Left kidney (tissue), 2 donors: ENCODE measurements around the gene UAP1L1. TPM values are rescaled to one million over a fixed set of nuclear protein-coding genes. Genes with fewer than 3 reads are reported as not detected.

Experiments used
- DNase-seq: peaks from one replicate; pipeline ENCODE4 v3.0.0-alpha.2; 2013
- polyA plus RNA-seq: library from polyadenylated mRNA; unstranded; fragments of 120-200 nt; gene quantifications from one replicate; pipeline ENCODE4 v1.2.1, GENCODE V29; 2013; ENCODE audit not compliant: insufficient read length

The UAP1L1 gene
- polyA plus RNA-seq, 1 donor = 6.9 TPM

DNA sequence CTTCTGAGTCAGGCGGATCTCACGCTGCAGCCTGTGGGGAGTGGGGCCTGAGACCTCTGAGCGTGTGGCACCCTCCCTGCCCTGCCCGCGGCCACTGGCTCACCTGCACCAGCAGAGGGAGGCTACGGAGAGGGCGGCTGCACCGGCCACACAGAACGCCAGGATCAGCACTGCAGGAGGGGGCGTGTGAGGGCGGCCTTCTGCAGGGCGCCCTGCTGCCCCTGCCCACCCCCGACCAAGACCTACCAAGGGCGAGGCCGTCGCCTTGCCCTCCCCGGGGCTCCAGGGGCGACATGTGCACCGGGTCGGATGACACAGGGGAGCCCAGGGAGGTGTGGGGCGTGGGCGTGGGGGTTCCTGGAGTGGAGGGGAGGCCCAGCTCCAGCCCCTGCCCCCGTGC is 36.7 kb upstream of the UAP1L1 start:
- DNase-seq = no peak

DNA sequence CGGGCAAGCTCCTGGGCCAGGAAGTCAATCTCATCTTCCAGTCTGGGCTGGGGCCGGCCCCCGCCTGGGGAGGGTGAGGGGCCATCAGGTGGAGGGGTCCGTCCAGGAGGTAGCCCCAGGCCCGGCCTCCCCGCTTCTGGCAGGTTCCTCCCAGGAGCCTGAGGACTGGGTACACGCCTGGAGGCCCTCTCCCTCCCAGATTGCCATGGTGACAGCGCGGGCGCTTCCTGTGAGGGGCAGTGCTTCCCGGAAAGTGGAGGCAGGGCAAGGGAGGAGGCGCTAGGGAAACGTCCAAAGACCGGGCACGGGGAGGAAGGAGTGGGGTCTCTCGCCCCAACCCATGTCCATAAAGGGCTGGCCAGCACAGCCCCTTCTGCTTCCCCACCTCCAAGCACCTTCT is 36.2 kb upstream of the UAP1L1 start:
- DNase-seq = no peak

DNA sequence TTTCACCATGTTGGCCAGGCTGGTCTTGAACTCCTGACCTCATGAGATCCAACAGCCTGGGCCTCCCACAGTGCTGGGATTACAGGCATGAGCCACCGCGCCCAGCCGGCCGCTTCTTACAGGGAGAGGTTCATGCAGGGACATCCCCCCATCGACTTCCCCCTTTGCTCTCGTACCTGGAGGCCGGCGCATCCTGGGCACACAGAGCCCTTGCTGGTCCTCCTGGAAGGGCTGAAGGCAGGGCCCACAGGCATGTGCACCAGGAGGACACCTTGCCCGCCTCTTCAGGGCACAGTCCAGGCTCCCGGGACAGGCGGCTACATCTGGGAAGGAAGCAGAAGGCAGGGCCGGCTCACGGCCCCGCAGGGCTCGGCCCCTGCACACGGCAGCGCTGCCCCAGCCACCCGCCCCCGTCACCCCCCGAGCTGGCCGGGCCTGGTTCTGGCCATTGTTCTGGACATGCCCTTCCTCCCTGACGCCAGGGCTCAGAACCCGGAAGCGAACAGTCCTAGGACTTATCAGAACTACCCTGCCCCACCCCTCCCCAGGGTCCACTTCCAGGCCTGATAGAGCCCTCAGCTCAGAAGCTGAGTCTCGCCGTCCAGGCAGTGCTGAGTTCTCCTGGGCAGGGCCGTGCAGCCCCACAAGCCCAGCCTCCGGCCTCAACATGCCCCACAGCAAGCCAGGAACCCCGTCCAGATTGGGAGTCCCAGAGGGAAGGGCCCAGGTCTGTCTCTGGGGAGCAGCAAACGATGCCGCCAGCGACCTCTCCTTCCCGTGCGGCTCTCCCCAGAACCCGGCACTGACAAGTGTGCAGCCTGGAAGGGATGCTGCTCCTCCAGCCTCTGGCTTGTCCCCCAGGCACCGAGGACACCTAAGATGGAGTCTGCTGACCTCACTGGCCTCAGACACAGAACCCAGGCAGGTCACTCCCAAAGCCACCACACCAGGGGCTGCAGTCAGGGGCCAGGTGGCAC is 34.3 kb upstream of the UAP1L1 start:
- DNase-seq = no peak

DNA sequence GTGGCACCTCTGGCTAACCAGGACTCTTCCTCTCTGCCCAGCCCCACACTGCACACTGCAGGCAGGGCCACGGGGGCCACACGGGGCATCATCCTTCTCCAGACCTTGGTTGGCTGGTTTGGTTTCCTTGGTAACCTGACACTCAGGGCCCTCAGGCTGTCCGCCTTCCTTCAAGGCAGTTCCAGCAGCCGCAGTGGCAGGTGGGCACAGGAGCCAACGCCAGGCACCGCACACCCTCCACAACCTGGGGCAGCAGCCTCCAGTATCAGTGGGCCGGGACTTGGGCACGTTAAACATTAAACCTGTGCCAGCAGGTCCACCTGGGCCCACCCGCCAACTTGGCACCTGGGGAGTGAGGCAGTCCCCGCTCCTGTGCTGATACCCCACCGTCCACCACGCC is 33.3 kb upstream of the UAP1L1 start:
- DNase-seq = no peak

DNA sequence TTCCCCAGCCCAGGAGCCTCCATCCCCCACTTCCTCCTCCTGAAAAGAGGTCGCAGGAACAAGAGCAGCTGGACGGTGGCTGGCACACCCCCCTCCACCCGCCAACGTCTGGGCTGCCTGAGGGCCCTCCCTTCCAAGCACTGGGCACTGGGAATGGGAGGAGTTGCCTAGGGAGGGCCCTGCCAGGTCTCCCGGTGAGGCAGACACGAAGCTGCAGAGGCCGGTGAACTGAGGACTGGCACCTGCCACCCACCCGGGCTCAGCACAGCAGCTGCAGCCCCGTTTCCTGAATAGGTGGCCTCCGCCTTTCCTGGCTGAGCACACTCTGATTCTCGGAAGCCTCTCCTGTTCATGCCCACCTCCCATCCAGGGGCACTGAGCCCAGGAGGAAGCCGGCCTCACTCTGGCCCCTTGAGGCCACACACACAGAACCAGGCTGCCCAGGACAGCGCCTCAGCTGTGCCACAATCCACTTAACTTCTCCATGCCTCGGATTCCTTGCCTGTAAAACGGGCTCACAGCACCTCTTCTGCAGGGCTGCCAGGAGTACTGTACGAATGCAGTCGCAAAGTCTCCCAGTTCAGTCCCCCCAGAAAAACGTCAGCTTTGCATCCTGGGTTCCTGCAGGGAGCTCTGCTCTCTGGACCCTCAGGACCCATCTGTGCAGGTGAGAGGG is 32.7 kb upstream of the UAP1L1 start:
- DNase-seq = no peak

DNA sequence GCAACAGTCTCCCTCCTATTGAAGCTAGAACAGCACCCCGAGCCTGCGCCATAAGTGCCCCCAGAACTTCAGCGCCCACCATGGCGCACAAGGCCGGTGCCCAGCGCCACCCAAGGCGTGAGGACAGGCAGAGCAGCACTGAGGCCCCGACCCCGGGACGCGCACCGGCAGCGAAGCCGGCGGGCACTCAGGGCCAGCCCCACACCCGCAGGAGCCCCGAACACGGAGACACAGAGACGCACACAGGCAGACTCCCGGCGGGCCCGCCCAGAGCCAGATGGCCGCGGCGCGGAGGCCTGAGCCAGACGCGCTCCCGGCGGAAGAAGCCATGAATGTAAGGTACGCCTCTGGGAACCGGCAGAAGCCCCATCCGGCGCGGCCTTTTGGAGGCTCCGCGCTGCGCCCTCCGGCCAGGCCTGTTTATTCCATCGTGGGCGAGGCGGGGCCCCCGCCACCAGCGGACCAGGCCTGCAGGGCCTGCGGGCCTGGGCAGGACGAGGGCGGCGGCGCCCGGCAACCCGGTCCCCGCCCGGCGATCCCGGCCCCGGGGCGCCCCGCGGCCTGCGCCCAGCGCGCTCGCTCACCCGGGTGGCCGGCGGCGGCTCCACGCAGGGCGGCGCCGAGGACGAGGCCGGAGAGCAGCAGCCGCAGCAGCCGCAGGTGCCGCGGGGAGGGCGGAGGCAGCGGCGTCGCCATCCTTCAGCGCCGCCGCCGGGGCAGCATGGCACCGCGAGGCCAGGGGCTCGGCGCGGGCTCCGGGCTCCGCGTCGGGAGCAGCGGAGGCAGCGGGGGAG is 31.8 kb upstream of the UAP1L1 start:
- DNase-seq = no peak

DNA sequence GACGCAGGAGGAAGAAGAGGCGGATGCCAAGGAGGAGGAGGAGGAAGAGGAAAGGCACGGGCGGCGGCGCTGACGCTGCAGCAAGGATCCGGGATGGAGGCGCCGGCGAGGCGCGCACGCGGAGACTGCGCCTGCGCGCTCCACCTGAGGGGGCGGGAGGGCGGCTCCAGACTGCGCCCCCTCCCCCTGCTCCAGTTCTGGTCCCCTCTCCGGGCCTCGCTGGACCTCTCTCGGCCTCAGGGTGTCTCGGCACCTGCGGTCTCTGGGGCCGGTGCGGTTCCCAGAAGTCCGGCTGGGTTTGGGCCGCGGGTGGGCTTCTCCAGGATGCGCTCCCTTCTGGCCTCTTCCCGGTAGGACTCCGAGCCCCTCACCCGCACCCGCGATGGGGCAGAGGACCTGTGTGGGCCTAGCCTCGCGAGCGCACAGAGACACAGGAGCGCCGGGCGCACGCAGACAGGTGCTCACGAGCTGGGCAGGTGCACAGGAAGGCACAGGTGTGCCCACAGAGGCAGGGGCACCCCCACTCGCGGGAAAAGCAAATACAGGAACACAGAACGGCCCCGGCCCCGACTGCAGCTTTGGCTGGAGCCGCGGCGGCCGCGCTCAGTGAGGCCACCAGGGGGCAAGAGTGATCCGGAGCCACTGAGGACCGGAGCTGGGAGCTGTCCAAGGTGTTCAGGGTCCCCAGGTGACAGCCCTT is 31.1 kb upstream of the UAP1L1 start, which contains the start of gene NPDC1:
Gene NPDC1, minus strand, starts transcription at position 90 of the 700 bp plus-strand sequence. CDS start 188 bp downstream, outside the sequence.
- peak; percentile 79 for DNase-seq

DNA sequence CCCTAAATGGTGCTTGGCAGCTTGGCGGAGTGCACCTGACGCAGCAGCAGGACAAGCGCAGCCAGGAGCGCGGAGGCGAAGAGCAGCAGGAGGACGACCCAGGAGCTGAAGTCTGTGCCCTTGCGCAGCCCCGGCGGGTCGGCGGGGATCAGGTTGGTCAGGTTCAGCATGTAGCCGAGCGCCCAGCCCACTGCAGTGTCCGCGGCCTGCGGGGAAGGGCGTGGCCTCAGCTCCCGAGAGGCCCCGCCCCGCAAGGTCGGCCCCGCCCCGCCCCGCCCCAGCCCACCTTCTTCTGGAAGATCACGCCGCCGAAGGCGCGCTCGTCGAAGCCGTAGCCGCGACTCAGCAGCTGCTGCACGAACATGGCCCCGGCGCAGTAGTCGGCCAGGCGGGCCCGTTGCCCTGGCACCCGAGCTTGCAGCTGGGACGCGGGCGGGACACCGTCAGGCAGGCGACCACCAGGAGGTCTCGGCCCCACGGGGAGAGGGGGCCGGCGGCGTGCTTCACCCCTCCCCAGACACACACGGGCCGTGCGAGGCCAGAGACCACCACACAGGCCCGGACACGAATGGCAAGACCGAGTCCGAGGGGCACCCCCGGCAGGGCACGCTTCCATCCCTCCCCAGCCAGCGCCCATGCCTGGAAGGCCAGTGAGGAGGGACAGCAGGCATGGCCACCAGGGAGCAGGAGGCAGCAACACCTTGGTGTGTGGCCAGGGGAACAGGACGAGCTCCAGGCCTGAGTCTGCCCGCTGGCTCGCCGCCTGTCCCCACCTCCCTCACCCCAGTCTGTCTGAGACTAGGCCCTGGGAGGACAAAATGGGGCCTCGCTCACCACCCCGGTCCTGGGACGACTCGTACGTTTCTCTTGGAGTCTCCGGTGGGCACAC is 28.4 kb upstream of the UAP1L1 start:
- no peak for DNase-seq

DNA sequence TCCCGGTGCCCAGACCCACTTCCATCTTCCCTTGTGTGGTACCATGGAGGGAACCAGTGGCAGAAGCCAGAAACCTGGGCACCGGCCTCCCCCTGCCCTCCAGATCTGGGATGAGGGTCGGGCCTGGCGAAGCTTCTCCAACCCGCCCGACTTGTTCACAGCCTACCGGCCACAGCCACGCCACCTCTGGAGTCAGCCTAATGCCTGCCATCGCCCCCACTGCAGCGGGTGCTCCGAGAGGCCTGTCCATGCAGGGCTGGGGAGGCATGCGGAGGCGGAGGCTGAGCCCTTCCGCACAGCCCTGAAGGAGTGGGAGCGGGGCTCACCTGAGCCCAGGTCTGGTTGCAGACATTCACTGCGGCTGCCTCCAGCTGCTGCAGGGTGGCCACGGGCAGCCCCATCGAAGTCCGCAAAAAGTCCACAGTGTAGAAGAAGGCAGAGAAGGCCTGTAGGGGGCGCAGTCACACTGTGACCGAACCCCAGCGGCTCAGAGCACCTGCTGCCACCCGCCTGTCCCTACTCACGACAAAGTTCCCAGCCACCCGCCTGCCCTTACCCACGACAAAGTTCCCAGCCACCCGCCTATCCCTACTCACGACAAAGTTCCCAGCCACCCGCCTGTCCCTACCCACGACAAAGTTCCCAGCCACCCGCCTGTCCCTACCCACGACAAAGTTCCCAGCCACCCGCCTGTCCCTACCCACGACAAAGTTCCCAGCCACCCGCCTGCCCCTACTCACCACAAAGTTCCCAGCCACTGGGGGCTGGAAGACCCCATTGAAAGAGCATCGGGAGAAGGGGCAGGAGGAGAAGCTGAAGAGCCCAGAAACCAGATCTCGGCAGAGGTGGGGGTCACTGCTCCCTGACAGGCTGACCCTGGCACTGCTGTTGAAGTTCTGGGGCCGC is 27.5 kb upstream of the UAP1L1 start:
- DNase-seq = no peak

DNA sequence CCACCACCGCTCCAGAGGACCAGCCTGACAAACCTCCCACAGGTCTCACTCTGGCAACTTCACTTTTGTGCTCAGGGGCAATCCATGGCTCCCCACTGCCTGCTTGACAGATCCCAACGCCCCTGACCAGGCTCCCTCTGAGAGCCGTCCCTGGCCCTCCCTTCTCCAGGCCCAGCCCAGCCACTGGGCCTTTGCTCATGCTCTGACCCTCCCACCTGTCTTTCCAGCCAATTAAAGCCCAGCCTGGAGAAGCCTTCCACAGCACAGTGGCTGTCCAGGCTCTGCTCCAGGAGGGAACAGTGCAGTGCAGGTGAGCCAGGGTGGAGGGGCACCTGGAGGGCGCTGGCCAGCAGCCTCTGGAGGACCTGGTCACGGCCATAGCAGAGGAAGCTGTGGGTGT is 26.7 kb upstream of the UAP1L1 start:
- DNase-seq = no peak

DNA sequence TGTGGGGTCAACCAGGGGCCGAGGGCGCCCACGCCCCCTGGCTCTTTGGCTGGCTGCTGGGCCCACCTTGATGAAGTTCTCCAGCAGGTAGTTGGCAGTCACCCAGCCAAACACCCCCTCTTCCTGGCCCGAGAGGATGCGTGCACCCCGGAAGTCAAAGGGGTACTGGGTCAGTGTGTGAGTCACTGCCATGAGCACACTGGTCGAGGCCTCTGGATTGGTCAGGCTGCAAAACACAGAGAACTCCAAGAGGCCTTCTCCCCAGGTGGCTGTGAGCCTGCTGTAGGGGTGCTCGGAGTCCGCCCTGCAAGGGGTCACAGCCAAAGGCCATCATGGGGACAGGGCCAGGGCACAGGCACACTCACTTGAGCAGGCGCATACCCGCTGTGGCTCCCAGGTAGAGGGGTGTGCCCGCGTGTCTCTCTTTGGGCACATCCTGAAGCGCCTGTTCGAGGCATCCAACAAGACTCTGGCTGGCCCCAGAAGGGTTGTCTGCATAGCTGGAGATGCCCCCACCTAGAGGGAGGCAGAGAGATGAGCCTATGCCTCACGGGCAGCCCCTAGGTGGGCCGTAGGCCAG is 26.1 kb upstream of the UAP1L1 start:
- DNase-seq = no peak

DNA sequence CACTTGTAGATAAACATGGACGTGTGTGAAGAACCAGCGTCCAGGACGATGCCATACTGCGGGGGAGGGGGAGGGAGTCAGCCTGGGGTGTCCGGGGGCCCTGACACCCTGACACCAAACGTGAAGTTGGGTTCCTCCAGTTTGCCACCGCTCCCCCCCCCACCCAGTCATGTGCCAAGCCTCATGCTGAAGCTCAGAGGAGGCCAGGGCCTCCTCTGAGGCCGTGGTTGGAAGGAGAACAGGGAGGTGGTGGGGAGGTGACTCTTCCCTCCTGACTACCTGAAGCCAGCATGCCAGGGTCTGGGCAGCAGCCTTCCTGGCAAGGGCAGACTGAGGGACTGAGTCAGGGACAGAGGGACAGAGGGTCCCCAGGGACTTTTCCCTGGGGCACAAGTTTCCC is 25.0 kb upstream of the UAP1L1 start:
- DNase-seq = no peak

DNA sequence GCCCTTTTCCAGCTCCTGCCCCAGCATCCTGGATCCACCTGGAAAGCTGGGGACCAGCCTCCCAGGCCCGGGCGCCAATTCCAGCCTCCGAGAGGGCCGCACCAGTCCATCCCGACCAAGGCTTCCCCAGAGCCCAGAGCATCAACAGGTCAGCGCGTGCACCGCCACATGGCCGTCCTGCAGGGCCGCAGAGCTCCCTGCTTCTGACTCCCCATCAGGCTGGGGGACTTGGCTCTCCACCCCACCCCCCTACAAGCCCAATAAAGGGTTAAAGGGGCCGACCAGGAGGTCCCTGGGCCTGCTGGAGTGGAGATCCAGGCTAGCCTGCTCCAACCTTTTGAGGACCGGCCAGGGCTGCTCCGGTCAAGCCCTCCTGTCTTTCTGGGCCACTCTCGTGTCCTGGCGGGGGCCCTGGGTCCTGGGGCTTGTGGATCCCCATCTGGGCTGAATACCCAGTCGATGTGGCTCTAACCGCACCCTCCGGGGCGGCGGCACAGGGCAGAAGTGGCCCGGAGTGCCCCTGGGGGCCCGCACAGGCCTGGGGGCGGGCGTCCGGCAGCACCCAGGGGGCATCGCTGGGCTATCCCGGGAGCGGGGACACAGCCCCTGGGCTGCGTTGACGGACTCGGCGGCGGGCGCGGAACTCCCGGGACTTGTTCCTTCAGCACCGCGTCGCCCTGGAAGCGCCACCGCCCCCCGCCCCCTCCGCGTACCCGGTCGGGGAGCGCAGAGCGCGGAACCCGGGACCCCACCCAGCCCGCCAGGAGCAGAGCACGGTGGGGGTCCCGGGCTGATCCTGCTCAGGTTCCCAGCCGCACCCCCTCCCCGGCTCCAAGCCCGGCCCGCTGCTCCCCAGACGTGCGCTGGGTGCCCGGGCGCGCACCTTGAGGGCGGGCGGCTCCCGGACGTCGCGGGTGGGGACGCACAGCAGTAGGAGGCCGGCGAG is 24.0 kb upstream of the UAP1L1 start:
- DNase-seq = no peak

DNA sequence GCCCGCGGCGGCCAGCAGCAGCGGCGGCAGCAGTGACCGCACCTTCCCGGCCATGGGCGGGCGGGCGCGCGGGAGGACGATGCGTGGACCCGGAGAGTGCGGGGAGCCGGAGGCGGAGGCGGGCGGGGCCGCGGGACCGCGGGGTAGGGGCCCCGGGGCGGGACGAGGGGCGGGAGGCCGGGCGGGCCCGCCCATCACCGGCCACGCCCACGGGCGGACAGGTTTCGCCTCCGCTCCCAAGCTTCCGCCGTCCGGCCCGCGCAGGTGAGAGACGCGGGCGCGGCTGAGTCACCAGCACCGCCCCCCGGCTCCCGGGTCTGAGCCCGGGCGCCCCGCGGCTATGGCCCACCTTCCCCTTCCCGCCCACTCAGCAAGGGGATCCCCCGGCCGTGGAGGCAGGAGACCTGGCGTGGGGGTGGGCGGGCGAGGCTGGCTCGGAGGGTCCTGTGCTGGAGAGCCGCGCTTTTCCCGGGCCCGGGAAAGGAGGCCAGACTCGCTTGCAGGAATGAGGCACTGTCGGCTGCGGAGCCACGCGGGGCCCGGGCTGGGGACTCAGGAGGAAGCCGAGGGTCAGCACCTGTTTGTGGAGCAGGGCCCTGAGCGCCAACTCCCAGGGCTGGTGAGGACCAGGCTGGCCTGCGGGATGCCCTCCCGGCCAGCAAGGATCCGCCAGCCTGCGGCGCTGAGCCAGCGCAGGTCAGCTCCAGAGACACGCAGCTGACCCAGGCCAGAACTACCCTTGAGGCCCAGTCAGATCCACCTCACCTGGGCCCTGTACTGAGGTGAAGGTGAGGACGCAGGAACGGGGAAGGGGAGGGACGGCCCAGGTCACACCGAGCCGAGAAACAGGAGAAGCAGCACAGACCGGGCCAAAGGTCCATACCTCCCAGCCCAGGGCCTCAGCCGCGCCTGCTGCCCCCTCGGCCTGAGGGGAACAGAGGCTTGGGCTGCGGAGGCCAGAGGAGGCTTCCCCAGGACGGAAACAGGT is 23.1 kb upstream of the UAP1L1 start, which contains the start of gene ENTPD2:
Gene ENTPD2, minus strand, starts transcription at position 118 of the 988 bp plus-strand sequence. Its CDS starts 64 bp downstream, at position 54.
- no peak for DNase-seq

DNA sequence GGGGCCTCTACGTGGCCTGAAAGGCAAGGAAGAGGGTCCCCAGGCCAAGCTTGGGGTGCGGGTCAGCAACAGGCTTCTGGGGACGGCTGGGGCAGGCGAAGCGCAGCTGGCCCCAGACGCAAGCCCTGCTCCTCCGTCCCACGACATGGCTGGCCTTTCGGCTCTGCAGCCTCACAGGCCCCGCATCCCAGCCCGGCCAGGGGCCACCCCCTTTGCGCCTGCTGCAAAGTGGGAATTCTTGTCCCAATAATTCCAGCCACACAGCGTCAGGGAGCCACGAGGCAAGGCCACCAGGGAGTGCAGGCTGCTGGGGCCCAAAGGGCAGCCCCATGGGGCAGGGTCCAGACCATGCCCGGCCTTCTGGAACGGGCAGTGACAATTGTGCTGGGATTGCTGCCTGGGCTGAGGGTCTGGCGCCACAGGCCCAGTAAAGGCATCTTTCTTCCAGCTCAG is 22.4 kb upstream of the UAP1L1 start:
- DNase-seq = no peak
